ENCODE results near the gene INSIG1.

- TF ChIP-seq CTCF (IDR thresholded peaks at IDR 0.05; ENCODE audit: borderline replicate concordance, extremely low read depth, low read length, poor library complexity, severe bottlenecking) (no peak), EZH2 (IDR thresholded peaks at IDR 0.05; ENCODE audit: borderline replicate concordance, low read depth, low read length, severe bottlenecking) (no peak)
Observed at GRCh38 chr7:155318245-155318644, 20.6 kb downstream of the INSIG1 start.

Measured in DND-41 (cell line).